ENCODE results near the gene ETNK1. TPM values are rescaled to one million over a fixed set of nuclear protein-coding genes. Genes with fewer than 3 reads are reported as not detected.

Gene ETNK1
- total RNA-seq, 1 donor from 2014 or later = 82.4 TPM

- TF ChIP-seq CTCF (IDR thresholded peaks at IDR 0.05) = no peak
- no peaks in the 10 kb centered on the region for H3K4me1 ChIP-seq
- H3K36me3 ChIP-seq = peaks cover 33% of the 10 kb centered on the region
- intact Hi-C loops (cut with DNase I) = no loop called here
- no peaks in the 10 kb centered on the region for H3K9me3 ChIP-seq
- H3K27ac ChIP-seq = no peak overlapping the region
- no peak for DNase-seq
- no peak for ATAC-seq
- no peaks in the 10 kb centered on the region for H3K27me3 ChIP-seq (ENCODE audit: low read depth)
- no peak overlapping the region for H3K4me3 ChIP-seq
Measured at GRCh38 chr12:22662356-22662755, 37.4 kb downstream of the ETNK1 start.

GRCh38 chr12:22665476-22665875 is 40.5 kb downstream of the ETNK1 start:
- Histone ChIP-seq H3K27ac (no peak overlapping the region), H3K4me1 (no peaks in the 10 kb centered on the region), H3K36me3 (peaks cover 34% of the 10 kb centered on the region), H3K4me3 (no peak overlapping the region), H3K27me3 (ENCODE audit: low read depth) (no peaks in the 10 kb centered on the region), H3K9me3 (no peaks in the 10 kb centered on the region)
- ATAC-seq (no peak), DNase-seq (no peak)
- no peak for TF ChIP-seq CTCF (IDR thresholded peaks at IDR 0.05)
- intact Hi-C loops (cut with DNase I) = no loop called here

GRCh38 chr12:22667122-22667521 is 42.2 kb downstream of the ETNK1 start:
- no peaks in the 10 kb centered on the region for H3K27me3 ChIP-seq (ENCODE audit: low read depth)
- no peaks in the 10 kb centered on the region for H3K9me3 ChIP-seq
- no peak for DNase-seq
- H3K4me3 ChIP-seq = no peak overlapping the region
- no peak for TF ChIP-seq CTCF (IDR thresholded peaks at IDR 0.05)
- no peaks in the 10 kb centered on the region for H3K4me1 ChIP-seq
- H3K36me3 ChIP-seq = peaks cover 36% of the 10 kb centered on the region
- no peak for ATAC-seq
- intact Hi-C loops (cut with DNase I) = no loop called here
- no peak overlapping the region for H3K27ac ChIP-seq

GRCh38 chr12:22668441-22668840 is 43.5 kb downstream of the ETNK1 start:
- intact Hi-C loops (cut with DNase I) = no loop called here

GRCh38 chr12:22670762-22671161 is 45.8 kb downstream of the ETNK1 start:
- Histone ChIP-seq H3K27me3 (ENCODE audit: low read depth) (no peaks in the 10 kb centered on the region), H3K4me3 (no peak overlapping the region), H3K36me3 (peaks cover 40% of the 10 kb centered on the region), H3K9me3 (no peaks in the 10 kb centered on the region), H3K27ac (no peak overlapping the region), H3K4me1 (no peaks in the 10 kb centered on the region)
- ATAC-seq = no peak
- TF ChIP-seq CTCF (IDR thresholded peaks at IDR 0.05) = peak; percentile 16
- no peak for DNase-seq
- intact Hi-C loops (cut with DNase I) = no loop called here

More at GRCh38 chr12:22668441-22668840, 43.5 kb downstream of the ETNK1 start:
- Histone ChIP-seq H3K4me3 (no peak overlapping the region), H3K27me3 (ENCODE audit: low read depth) (no peaks in the 10 kb centered on the region), H3K36me3 (peaks cover 28% of the 10 kb centered on the region), H3K9me3 (no peaks in the 10 kb centered on the region), H3K4me1 (no peaks in the 10 kb centered on the region), H3K27ac (no peak overlapping the region)
- DNase-seq = peak; percentile 27
- TF ChIP-seq CTCF (IDR thresholded peaks at IDR 0.05) = no peak
- no peak for ATAC-seq

GRCh38 chr12:22672951-22673350 is 48.0 kb downstream of the ETNK1 start:
- intact Hi-C loops (cut with DNase I) = no loop called here
- no peaks in the 10 kb centered on the region for H3K27me3 ChIP-seq (ENCODE audit: low read depth)
- DNase-seq (no peak), ATAC-seq (no peak)
- H3K36me3 ChIP-seq = peaks cover 48% of the 10 kb centered on the region
- no peaks in the 10 kb centered on the region for H3K9me3 ChIP-seq
- TF ChIP-seq CTCF (IDR thresholded peaks at IDR 0.05) = no peak
- H3K27ac ChIP-seq = no peak overlapping the region
- no peak overlapping the region for H3K4me3 ChIP-seq
- H3K4me1 ChIP-seq = no peaks in the 10 kb centered on the region

Data from lower lobe of right lung (tissue), 2 donors.